Fibroblast of mammary gland (primary cell): ENCODE measurements around the gene SRSF2.
A peak's percentile ranks its signal among the peaks of the same experiment; 100 is the strongest.

Source experiments
- DNase-seq: peaks from one replicate; pipeline ENCODE4 v3.0.0-alpha.2; 2010; ENCODE audit warnings: low read depth
- H3K4me3 ChIP-seq: 2 replicates; pipeline ENCODE4 v1.5.1; 2011; ENCODE audit warnings: low read depth, mild to moderate bottlenecking, low read length, moderate library complexity; ENCODE audit not compliant: control insufficient read depth
- CTCF ChIP-seq: conservative IDR thresholded peaks from 2 replicates; pipeline ENCODE4 v1.5.1; 2011; ENCODE audit warnings: low read depth, low read length, inconsistent platforms; ENCODE audit not compliant: control insufficient read depth, insufficient read depth

The SRSF2 gene

GRCh38 chr17:76738468-76738850 lies 1.3 kb upstream of the SRSF2 start:
- DNase-seq: no peak
- peak overlapping the region; percentile 78 for H3K4me3 ChIP-seq
- TF ChIP-seq CTCF: no peak

- peak; percentile 90 for DNase-seq
- peak within 1 kb of the TSS; percentile 81 for H3K4me3 ChIP-seq
- TF ChIP-seq CTCF: no peak
These were observed 741 bp upstream of the SRSF2 start, which contains the start of gene MFSD11 for GRCh38 chr17:76737676-76738467. Gene MFSD11, plus strand, starts transcription at chr17:76738119. Its CDS starts 234 bp downstream, at chr17:76738353.

GRCh38 chr17:76736349-76737081 lies 616 bp downstream of the SRSF2 start:
- peak; percentile 50 for DNase-seq
- no peak for TF ChIP-seq CTCF
- peak overlapping the region; percentile 81 for H3K4me3 ChIP-seq

- no peak for DNase-seq
- peak overlapping the region; percentile 81 for H3K4me3 ChIP-seq
- no peak for TF ChIP-seq CTCF
These were observed 1.4 kb downstream of the SRSF2 start for GRCh38 chr17:76735586-76736348.

- no peak for TF ChIP-seq CTCF
- H3K4me3 ChIP-seq: peak overlapping the region; percentile 81
- DNase-seq: peak; percentile 45
These were observed 2.1 kb downstream of the SRSF2 start for GRCh38 chr17:76735006-76735405.

- DNase-seq: peak; percentile 58
- TF ChIP-seq CTCF: no peak
- H3K4me3 ChIP-seq: peak overlapping the region; percentile 81
These were observed 2.9 kb downstream of the SRSF2 start for GRCh38 chr17:76734080-76734840.
